ENCODE results near the gene NUBP2.

The NUBP2 gene, protein sequence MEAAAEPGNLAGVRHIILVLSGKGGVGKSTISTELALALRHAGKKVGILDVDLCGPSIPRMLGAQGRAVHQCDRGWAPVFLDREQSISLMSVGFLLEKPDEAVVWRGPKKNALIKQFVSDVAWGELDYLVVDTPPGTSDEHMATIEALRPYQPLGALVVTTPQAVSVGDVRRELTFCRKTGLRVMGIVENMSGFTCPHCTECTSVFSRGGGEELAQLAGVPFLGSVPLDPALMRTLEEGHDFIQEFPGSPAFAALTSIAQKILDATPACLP

DNA sequence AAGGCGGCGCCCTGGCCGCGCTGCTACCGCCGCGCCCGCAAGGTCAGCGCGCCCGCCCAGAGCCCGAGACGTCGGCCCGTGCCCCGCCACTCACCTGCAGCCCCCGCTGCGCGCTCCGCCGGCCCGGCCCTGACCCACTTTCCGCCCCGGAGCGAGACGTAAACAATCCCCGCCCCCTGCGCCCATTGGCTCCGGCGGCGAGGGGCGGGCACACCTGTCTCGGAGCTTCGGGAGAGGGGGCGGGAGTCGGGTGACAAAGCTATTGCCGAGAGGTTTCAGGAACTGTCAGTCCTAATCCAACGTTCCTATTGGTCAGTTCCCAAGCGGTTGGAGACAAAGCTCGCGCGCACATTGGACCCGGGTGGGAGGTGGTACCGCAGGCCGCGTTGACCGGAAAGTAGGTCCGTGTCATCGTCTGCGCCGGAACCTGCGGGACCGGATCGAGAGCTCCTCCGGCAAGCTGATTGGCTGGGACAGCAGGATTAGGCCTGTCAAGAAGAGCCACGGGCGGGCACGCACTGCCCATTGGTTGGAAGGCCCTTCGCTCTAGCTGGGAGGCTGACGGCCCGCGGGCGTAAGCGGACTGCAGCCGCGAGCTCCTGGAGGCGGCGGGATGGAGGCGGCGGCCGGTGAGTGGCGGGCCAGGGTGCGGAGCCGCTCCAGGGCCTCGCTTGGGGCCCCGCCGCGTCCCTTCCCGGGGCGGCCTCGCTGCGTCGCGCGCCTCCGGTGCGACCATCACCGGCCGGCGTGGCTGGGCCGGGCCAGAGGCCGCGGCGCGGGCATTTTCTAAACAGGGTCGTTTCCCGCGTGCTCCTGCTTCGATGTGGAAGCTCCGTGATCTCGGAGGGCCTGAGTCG lies at the start of gene NUBP2, which contains the start of gene SPSB3:
TSS of gene NUBP2 (plus strand) at position 553 of the 857 bp plus-strand sequence. CDS start at position 614, 61 bp downstream.
TSS of gene SPSB3 (minus strand) at position 164 of the 857 bp plus-strand sequence. CDS start 1,088 bp downstream, outside the sequence.
- Histone ChIP-seq H3K27ac (peak within 1 kb of the TSS; percentile 81), H3K4me3 (ENCODE audit: low read depth, low read length) (peak within 1 kb of the TSS; percentile 74), H3K36me3 (peaks cover 64% of the 10 kb centered on the region), H3K27me3 (ENCODE audit: insufficient read depth, low read depth, severe bottlenecking) (no peaks in the 10 kb centered on the region), H3K9me3 (ENCODE audit: severe bottlenecking) (no peaks in the 10 kb centered on the region)
- peak; percentile 100 for DNase-seq
- TF ChIP-seq, protein P1, sequence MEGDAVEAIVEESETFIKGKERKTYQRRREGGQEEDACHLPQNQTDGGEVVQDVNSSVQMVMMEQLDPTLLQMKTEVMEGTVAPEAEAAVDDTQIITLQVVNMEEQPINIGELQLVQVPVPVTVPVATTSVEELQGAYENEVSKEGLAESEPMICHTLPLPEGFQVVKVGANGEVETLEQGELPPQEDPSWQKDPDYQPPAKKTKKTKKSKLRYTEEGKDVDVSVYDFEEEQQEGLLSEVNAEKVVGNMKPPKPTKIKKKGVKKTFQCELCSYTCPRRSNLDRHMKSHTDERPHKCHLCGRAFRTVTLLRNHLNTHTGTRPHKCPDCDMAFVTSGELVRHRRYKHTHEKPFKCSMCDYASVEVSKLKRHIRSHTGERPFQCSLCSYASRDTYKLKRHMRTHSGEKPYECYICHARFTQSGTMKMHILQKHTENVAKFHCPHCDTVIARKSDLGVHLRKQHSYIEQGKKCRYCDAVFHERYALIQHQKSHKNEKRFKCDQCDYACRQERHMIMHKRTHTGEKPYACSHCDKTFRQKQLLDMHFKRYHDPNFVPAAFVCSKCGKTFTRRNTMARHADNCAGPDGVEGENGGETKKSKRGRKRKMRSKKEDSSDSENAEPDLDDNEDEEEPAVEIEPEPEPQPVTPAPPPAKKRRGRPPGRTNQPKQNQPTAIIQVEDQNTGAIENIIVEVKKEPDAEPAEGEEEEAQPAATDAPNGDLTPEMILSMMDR (IDR thresholded peaks at IDR 0.05; ENCODE audit: low read depth, low read length) = no peak

DNA sequence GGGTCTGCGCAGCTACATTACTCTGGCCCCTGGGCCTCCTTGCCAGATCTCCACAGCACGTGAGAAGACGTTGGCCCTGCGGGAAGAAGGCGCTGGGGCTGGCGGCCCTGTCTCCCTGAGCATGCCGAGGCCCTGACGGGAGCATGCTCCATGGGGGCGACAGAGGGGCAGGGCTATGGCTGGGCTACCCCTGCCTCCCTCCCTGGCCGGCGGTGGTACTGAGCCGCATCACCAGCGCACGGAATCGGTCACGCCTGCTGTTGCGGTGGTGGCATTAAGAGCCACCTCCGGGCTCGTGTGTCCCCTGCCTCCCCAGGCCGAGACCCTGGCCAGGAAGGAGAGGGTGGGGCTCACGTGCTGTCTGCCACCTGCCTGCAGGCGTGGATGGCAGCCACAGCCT lies 48.6 kb upstream of the NUBP2 start:
- H3K36me3 ChIP-seq = peaks cover 41% of the 10 kb centered on the region

DNA sequence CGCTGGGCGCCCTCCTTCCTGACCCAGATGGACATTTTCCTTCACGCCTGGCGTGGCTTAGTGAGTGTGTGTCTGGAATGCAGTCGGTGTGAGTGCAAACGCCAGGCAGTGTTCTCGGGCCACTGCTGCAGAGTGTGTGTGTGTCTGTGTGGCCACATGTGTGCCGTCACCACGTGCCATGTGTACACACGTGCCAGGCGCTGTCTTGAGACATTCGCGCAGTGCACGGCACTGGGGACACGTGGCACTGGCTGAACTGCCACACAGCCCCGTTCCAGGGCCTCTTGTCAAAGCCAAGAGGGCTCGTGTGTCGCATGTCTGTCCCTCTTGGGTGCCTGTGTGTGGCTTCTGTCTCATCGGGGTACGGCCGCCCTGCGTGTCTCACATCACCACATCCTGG lies 47.9 kb upstream of the NUBP2 start:
- no peak overlapping the region for H3K4me3 ChIP-seq (ENCODE audit: low read depth, low read length)
- H3K27ac ChIP-seq = no peak overlapping the region
- TF ChIP-seq, protein P1 (IDR thresholded peaks at IDR 0.05; ENCODE audit: low read depth, low read length) = no peak
- no peak for DNase-seq
- H3K27me3 ChIP-seq (ENCODE audit: insufficient read depth, low read depth, severe bottlenecking) = no peaks in the 10 kb centered on the region
- peaks cover 38% of the 10 kb centered on the region for H3K36me3 ChIP-seq
- H3K9me3 ChIP-seq (ENCODE audit: severe bottlenecking) = no peaks in the 10 kb centered on the region

More for the DNA sequence above, 48.6 kb upstream of the NUBP2 start:
- no peak for DNase-seq
- no peaks in the 10 kb centered on the region for H3K9me3 ChIP-seq (ENCODE audit: severe bottlenecking)
- TF ChIP-seq, protein P1 (IDR thresholded peaks at IDR 0.05; ENCODE audit: low read depth, low read length) = no peak
- no peaks in the 10 kb centered on the region for H3K27me3 ChIP-seq (ENCODE audit: insufficient read depth, low read depth, severe bottlenecking)
- no peak overlapping the region for H3K27ac ChIP-seq
- no peak overlapping the region for H3K4me3 ChIP-seq (ENCODE audit: low read depth, low read length)

DNA sequence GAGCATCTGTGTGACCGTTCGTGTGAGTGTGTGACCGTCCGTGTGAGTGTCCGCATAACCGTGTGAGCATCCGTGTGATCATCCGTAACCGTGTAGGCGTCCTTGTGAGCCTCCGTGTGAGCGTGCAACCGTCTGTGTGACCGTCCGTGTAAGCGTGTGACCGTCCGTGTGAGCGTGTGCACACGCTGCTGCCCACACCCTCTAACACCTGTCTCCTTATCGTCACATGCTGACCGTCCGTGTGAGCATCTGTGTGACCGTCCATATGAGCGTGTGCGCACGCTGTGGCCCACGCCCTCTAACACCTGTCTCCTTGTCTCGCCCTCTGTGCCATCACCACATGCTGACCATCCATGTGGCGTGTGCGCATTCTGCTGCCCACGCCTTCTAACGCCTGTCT lies 42.5 kb upstream of the NUBP2 start:
- TF ChIP-seq, protein P1 (IDR thresholded peaks at IDR 0.05; ENCODE audit: low read depth, low read length) = no peak
- Histone ChIP-seq H3K9me3 (ENCODE audit: severe bottlenecking) (no peaks in the 10 kb centered on the region), H3K4me3 (ENCODE audit: low read depth, low read length) (no peak overlapping the region), H3K27ac (no peak overlapping the region), H3K27me3 (ENCODE audit: insufficient read depth, low read depth, severe bottlenecking) (no peaks in the 10 kb centered on the region), H3K36me3 (peaks cover 20% of the 10 kb centered on the region)
- no peak for DNase-seq

DNA sequence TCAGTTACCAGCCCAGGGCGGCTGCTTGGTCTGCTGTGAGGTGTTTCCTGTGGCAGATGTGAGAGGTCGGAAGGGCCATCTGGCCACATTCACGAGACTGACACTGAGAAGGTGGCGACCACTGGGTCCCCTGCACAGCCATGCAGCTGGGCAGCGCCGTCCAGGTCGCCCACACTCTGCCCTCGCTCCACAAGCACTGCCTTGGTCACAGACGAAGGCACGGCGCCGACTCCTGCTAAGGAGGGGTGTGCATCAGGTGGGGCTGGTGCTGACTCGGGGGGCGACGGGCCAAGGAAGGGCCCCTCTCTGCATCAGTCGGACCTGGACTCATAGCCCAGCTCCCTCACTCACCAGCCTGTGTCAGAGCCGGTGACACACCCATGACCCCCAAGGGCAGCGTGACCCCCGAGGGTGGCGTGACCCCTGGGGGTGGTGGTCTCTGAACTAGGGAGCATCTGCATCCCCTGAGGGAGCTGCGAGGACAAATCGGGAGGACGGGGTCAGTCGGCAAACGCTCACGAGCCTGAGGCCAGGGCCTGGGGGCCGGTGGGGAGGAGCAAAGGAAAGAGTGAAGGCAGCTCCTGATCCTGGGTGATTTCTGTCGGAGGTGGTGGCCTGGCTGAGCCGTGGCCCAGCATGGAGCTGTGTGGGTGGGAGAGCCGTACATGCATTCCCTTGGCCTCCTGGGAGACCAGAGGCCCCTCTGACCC lies 41.8 kb upstream of the NUBP2 start:
- Histone ChIP-seq H3K27me3 (ENCODE audit: insufficient read depth, low read depth, severe bottlenecking) (no peaks in the 10 kb centered on the region), H3K27ac (no peak overlapping the region), H3K4me3 (ENCODE audit: low read depth, low read length) (no peak overlapping the region), H3K36me3 (peaks cover 20% of the 10 kb centered on the region), H3K9me3 (ENCODE audit: severe bottlenecking) (no peaks in the 10 kb centered on the region)
- DNase-seq = no peak
- TF ChIP-seq, protein P1 (IDR thresholded peaks at IDR 0.05; ENCODE audit: low read depth, low read length) = no peak
